ENCODE measurements around the gene RPL38. TPM values are rescaled to one million over a fixed set of nuclear protein-coding genes. Genes with fewer than 3 reads are reported as not detected.
A peak's percentile ranks its signal among the peaks of the same experiment; 100 is the strongest.

The RPL38 gene
- total RNA-seq, 1 donor from 2014 or later: 600 TPM

- Mint-ChIP-seq H3K27me3 (ENCODE audit: unreplicated experiment) (peaks cover 10% of the 10 kb centered on the region), H3K36me3 (ENCODE audit: unreplicated experiment) (peaks cover 8% of the 10 kb centered on the region), H3K4me3 (ENCODE audit: unreplicated experiment) (no peak overlapping the region), H3K9me3 (ENCODE audit: unreplicated experiment) (peaks cover 6% of the 10 kb centered on the region), H3K4me1 (ENCODE audit: low read depth, unreplicated experiment) (peaks cover 17% of the 10 kb centered on the region), H3K27ac (ENCODE audit: unreplicated experiment) (peak overlapping the region; percentile 84)
- DNase-seq: no peak
- no peak for TF ChIP-seq CTCF (IDR thresholded peaks at IDR 0.05; ENCODE audit: partially characterized antibody, unreplicated experiment)
Observed at GRCh38 chr17:74250324-74250995, 47.0 kb downstream of the RPL38 start.

- Mint-ChIP-seq H3K4me3 (ENCODE audit: unreplicated experiment) (peak overlapping the region; percentile 3), H3K27me3 (ENCODE audit: unreplicated experiment) (peaks cover 10% of the 10 kb centered on the region), H3K27ac (ENCODE audit: unreplicated experiment) (peak overlapping the region; percentile 84), H3K4me1 (ENCODE audit: low read depth, unreplicated experiment) (peaks cover 17% of the 10 kb centered on the region), H3K9me3 (ENCODE audit: unreplicated experiment) (peaks cover 6% of the 10 kb centered on the region), H3K36me3 (ENCODE audit: unreplicated experiment) (peaks cover 8% of the 10 kb centered on the region)
- DNase-seq: no peak
- TF ChIP-seq CTCF (IDR thresholded peaks at IDR 0.05; ENCODE audit: partially characterized antibody, unreplicated experiment): no peak
Observed at GRCh38 chr17:74251051-74251450, 47.6 kb downstream of the RPL38 start.

DNA sequence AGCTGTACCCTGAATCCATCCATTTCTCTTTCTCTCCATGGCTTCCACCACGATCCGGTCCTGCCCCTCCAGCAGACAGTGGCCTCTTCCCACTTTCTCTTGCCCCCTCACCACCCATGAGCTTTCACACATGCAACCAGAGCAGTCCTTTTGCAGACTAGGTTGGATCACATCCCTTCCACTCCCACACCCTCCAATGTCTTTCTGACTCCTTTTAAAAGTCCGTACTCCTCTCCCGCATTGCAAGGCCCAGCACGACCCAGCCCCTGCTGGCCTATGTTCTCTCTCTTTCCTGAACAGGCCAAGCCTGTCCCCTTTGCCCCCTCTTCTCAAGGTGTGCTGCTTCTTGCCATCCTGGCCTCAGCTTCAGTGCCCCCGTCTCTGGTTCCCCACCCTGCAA is 48.1 kb downstream of the RPL38 start:
- no peak for DNase-seq
- Mint-ChIP-seq H3K9me3 (ENCODE audit: unreplicated experiment) (peaks cover 5% of the 10 kb centered on the region), H3K4me3 (ENCODE audit: unreplicated experiment) (peak overlapping the region; percentile 10), H3K36me3 (ENCODE audit: unreplicated experiment) (peaks cover 6% of the 10 kb centered on the region), H3K27ac (ENCODE audit: unreplicated experiment) (no peak overlapping the region), H3K4me1 (ENCODE audit: low read depth, unreplicated experiment) (peaks cover 17% of the 10 kb centered on the region), H3K27me3 (ENCODE audit: unreplicated experiment) (peaks cover 10% of the 10 kb centered on the region)
- no peak for TF ChIP-seq CTCF (IDR thresholded peaks at IDR 0.05; ENCODE audit: partially characterized antibody, unreplicated experiment)

DNA sequence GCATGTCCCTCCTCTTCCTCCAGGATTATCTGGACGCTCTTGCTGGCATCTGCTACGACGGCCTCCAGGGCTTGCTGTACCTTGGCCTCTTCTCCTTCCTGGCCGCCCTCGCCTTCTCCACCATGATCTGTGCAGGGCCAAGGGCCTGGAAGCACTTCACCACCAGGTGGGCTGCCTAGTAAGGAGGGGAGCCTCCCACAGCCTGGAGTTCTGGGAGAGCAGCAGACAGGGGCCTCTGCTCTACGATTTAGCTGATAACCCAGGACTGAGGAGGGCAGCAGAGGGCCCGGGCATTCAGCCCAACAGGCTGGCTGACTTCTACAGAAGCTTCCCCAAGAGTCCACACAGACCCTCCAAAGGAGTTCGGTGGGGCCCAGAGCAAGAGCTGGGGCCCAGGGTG is 48.7 kb downstream of the RPL38 start:
- Mint-ChIP-seq H3K36me3 (ENCODE audit: unreplicated experiment) (peaks cover 1% of the 10 kb centered on the region), H3K27me3 (ENCODE audit: unreplicated experiment) (peaks cover 8% of the 10 kb centered on the region), H3K27ac (ENCODE audit: unreplicated experiment) (no peak overlapping the region), H3K9me3 (ENCODE audit: unreplicated experiment) (peaks cover 3% of the 10 kb centered on the region), H3K4me1 (ENCODE audit: low read depth, unreplicated experiment) (peaks cover 17% of the 10 kb centered on the region), H3K4me3 (ENCODE audit: unreplicated experiment) (no peak overlapping the region)
- DNase-seq: no peak
- TF ChIP-seq CTCF (IDR thresholded peaks at IDR 0.05; ENCODE audit: partially characterized antibody, unreplicated experiment): no peak

GRCh38 chr17:74253036-74253435 is 49.6 kb downstream of the RPL38 start:
- Mint-ChIP-seq H3K27me3 (ENCODE audit: unreplicated experiment) (peaks cover 8% of the 10 kb centered on the region), H3K27ac (ENCODE audit: unreplicated experiment) (peak overlapping the region; percentile 52), H3K36me3 (ENCODE audit: unreplicated experiment) (no peaks in the 10 kb centered on the region), H3K9me3 (ENCODE audit: unreplicated experiment) (peaks cover 3% of the 10 kb centered on the region), H3K4me1 (ENCODE audit: low read depth, unreplicated experiment) (peaks cover 15% of the 10 kb centered on the region), H3K4me3 (ENCODE audit: unreplicated experiment) (no peak overlapping the region)
- no peak for DNase-seq
- no peak for TF ChIP-seq CTCF (IDR thresholded peaks at IDR 0.05; ENCODE audit: partially characterized antibody, unreplicated experiment)
